Smooth muscle cell (in vitro differentiated cells): ENCODE measurements around the gene AGTR1. TPM values are rescaled to one million over a fixed set of nuclear protein-coding genes. Genes with fewer than 3 reads are reported as not detected.

Source experiments
- DNase-seq: peaks from one replicate; lab custom pipeline; 2025; ENCODE audit not compliant: unreplicated experiment; lab: John Stamatoyannopoulos, UW
- H2AFZ ChIP-seq: fragments of 200-600 bp; sonication (generic); 2 replicates; pipeline ENCODE4 v1.6.0; 2016; ENCODE audit warnings: antibody characterized with exemption, low read depth, mild to moderate bottlenecking
- H3F3A ChIP-seq: fragments of 200-600 bp; sonication (generic); 2 replicates; pipeline ENCODE4 v1.6.0; 2017; ENCODE audit warnings: antibody characterized with exemption, low read depth
- H3K27ac ChIP-seq: fragments of 200-600 bp; sonication (generic); 2 replicates; pipeline ENCODE4 v1.5.1; 2016; ENCODE audit warnings: low read depth, mild to moderate bottlenecking
- H3K27me3 ChIP-seq: fragments of 200-600 bp; sonication (generic); 2 replicates; pipeline ENCODE4 v1.6.1; 2016; ENCODE audit warnings: low read depth, mild to moderate bottlenecking
- H3K36me3 ChIP-seq: fragments of 200-600 bp; sonication (generic); 2 replicates; pipeline ENCODE4 v1.5.1; 2016; ENCODE audit warnings: low read depth
- H3K4me1 ChIP-seq: fragments of 200-600 bp; sonication (generic); 2 replicates; pipeline ENCODE4 v1.5.1; 2016; ENCODE audit warnings: low read depth
- H3K4me2 ChIP-seq: fragments of 200-600 bp; sonication (generic); 2 replicates; pipeline ENCODE4 v1.6.0; 2016; ENCODE audit warnings: mild to moderate bottlenecking
- H3K4me3 ChIP-seq: fragments of 200-600 bp; sonication (generic); 2 replicates; pipeline ENCODE4 v1.5.1; 2016; ENCODE audit warnings: mild to moderate bottlenecking
- H3K79me2 ChIP-seq: fragments of 200-600 bp; sonication (generic); 2 replicates; pipeline ENCODE4 v1.6.0; 2016; ENCODE audit warnings: low read depth, mild to moderate bottlenecking
- H3K9ac ChIP-seq: fragments of 200-600 bp; sonication (generic); 2 replicates; pipeline ENCODE4 v1.6.0; 2016; ENCODE audit warnings: low read depth
- H3K9me3 ChIP-seq: fragments of 200-600 bp; sonication (generic); replicated peaks from 2 replicates; pipeline ENCODE4 v1.5.1; 2016; ENCODE audit warnings: low read depth
- H4K20me1 ChIP-seq: fragments of 200-600 bp; sonication (generic); 2 replicates; pipeline ENCODE4 v1.6.0; 2016; ENCODE audit warnings: low read depth
- WGBS: methylation state at CpG from one replicate; pipeline ENCODE4 v1.1.7; 2016; ENCODE audit warnings: low lambda C conversion rate; 5-methylcytosine and 5-hydroxymethylcytosine counted together
- polyA plus RNA-seq: library from polyadenylated mRNA; unstranded; fragments of >200 nt; fragmentation: Nextera tagmentation; extraction: Ambion mirVana; gene quantifications from 2 replicates; pipeline ENCODE4 v1.2.1, GENCODE V29; 2016
- total RNA-seq: library from RNA; depleted of rRNA; stranded (reverse); fragments of >200 nt; gene quantifications from 2 replicates; pipeline ENCODE4 v1.2.3, GENCODE V29; 2014
- TF ChIP-seq, protein P1 (sequence below): fragments of 200-600 bp; sonication (generic); IDR thresholded peaks from 2 replicates; pipeline ENCODE4 v1.5.1; 2017; ENCODE audit warnings: borderline replicate concordance, mild to moderate bottlenecking, antibody characterized with exemption; ENCODE audit not compliant: insufficient read depth, poor library complexity, severe bottlenecking

Gene AGTR1
- total and polyA plus RNA-seq, 2 experiments from 2014 or later: 3.2 to 4.0 TPM

DNA sequence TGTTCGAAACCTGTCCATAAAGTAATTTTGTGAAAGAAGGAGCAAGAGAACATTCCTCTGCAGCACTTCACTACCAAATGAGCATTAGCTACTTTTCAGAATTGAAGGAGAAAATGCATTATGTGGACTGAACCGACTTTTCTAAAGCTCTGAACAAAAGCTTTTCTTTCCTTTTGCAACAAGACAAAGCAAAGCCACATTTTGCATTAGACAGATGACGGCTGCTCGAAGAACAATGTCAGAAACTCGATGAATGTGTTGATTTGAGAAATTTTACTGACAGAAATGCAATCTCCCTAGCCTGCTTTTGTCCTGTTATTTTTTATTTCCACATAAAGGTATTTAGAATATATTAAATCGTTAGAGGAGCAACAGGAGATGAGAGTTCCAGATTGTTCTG is 44.4 kb downstream of the AGTR1 start:
- TF ChIP-seq, protein P1, sequence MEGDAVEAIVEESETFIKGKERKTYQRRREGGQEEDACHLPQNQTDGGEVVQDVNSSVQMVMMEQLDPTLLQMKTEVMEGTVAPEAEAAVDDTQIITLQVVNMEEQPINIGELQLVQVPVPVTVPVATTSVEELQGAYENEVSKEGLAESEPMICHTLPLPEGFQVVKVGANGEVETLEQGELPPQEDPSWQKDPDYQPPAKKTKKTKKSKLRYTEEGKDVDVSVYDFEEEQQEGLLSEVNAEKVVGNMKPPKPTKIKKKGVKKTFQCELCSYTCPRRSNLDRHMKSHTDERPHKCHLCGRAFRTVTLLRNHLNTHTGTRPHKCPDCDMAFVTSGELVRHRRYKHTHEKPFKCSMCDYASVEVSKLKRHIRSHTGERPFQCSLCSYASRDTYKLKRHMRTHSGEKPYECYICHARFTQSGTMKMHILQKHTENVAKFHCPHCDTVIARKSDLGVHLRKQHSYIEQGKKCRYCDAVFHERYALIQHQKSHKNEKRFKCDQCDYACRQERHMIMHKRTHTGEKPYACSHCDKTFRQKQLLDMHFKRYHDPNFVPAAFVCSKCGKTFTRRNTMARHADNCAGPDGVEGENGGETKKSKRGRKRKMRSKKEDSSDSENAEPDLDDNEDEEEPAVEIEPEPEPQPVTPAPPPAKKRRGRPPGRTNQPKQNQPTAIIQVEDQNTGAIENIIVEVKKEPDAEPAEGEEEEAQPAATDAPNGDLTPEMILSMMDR: no peak

DNA sequence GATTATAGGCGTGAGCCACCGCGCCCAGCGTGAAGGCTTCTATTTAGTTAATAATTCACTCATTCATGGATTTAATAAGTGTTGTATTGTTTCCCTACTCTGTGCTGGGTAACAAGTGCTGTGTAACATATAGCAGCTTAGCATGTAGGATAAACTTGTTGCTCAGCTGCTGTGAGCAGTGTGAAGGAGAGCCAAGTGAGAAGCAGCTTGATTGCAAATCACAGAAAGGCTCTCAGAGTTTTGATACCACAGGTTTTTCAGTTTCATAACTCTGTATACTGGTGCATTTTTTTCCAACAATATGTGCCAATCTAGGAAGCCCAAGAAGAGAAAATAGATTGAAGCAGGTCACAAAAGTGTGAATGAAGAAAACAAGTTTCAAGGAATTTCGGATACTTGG is 48.4 kb downstream of the AGTR1 start:
- H3K4me1 ChIP-seq: no peaks in the 10 kb centered on the region
- H3K4me3 ChIP-seq: no peak overlapping the region
- H4K20me1 ChIP-seq: no peaks in the 10 kb centered on the region
- 94% methylated on average over 5 of the region's 5 CpGs for WGBS
- no peaks in the 10 kb centered on the region for H3F3A ChIP-seq
- H3K4me2 ChIP-seq: no peak overlapping the region
- no peaks in the 10 kb centered on the region for H3K9me3 ChIP-seq
- TF ChIP-seq, protein P1: no peak
- no peaks in the 10 kb centered on the region for H3K79me2 ChIP-seq
- no peak for DNase-seq
- H3K27ac ChIP-seq: no peak overlapping the region
- H2AFZ ChIP-seq: no peak overlapping the region
- H3K36me3 ChIP-seq: no peaks in the 10 kb centered on the region
- H3K9ac ChIP-seq: no peak overlapping the region
- H3K27me3 ChIP-seq: no peaks in the 10 kb centered on the region

More for the DNA sequence above, 44.4 kb downstream of the AGTR1 start:
- Histone ChIP-seq H3K4me3 (no peak overlapping the region), H3K79me2 (no peaks in the 10 kb centered on the region), H3K4me1 (no peaks in the 10 kb centered on the region), H3K27me3 (no peaks in the 10 kb centered on the region), H2AFZ (no peak overlapping the region), H3K27ac (no peak overlapping the region), H3K36me3 (no peaks in the 10 kb centered on the region), H3K4me2 (no peak overlapping the region), H3F3A (no peaks in the 10 kb centered on the region), H3K9me3 (no peaks in the 10 kb centered on the region), H3K9ac (no peak overlapping the region), H4K20me1 (no peaks in the 10 kb centered on the region)
- 91% methylated on average over 6 of the region's 6 CpGs for WGBS
- no peak for DNase-seq

DNA sequence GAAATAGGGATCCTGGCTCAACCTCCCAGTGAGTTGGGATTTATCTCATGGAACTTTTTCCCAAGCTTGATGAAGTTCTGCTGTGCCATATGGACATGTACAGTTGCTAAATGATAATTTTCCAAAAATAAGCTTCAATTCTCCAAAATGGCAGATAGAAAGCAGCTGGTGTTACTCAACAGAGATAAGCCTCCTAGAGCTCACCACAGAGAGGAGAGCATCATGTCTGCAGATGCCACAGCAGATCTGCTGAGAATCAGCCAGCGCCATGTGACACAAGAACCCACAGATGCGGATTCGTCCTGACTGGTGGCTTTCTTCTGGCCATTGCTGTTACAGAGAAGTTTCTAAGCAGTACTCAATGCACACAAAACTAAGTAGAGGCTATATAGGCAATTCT is 50.6 kb downstream of the AGTR1 start:
- 43% methylated on average over 3 of the region's 3 CpGs for WGBS
- Histone ChIP-seq H3K9me3 (no peaks in the 10 kb centered on the region), H3K9ac (no peak overlapping the region), H4K20me1 (no peaks in the 10 kb centered on the region), H3K4me3 (no peak overlapping the region), H3K4me2 (no peak overlapping the region), H3K79me2 (no peaks in the 10 kb centered on the region), H3F3A (no peaks in the 10 kb centered on the region), H2AFZ (no peak overlapping the region), H3K27me3 (no peaks in the 10 kb centered on the region), H3K4me1 (no peaks in the 10 kb centered on the region), H3K36me3 (no peaks in the 10 kb centered on the region), H3K27ac (no peak overlapping the region)
- TF ChIP-seq, protein P1: no peak
- DNase-seq: no peak

DNA sequence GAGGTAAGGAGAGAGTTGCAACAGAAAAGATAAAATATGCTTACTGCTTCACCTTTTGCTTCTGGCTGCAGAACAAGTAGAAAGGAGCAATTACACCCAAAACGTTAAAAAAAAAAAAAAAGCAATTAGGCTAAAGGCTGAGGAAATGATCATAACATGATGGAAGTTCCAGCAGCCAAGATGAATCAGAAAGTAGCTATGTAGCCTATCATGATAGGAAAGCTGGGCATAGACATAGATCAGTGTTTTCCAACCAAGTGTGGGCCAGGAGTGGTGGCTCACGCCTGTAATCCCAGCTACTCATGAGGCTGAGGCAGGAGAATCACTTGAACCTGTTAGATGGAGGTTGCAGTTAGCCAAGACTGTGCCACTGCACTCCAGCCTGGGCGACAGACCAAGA is 52.6 kb downstream of the AGTR1 start:
- 78% methylated on average over 3 of the region's 3 CpGs for WGBS
- Histone ChIP-seq H3K4me3 (no peak overlapping the region), H2AFZ (no peak overlapping the region), H3K36me3 (no peaks in the 10 kb centered on the region), H3K4me2 (no peak overlapping the region), H3K27ac (no peak overlapping the region), H3K4me1 (no peaks in the 10 kb centered on the region), H3K79me2 (no peaks in the 10 kb centered on the region), H3F3A (no peaks in the 10 kb centered on the region), H3K27me3 (no peaks in the 10 kb centered on the region), H4K20me1 (no peaks in the 10 kb centered on the region), H3K9me3 (no peaks in the 10 kb centered on the region), H3K9ac (no peak overlapping the region)
- TF ChIP-seq, protein P1: no peak
- no peak for DNase-seq
